ENCODE data around the gene BCL7B.
"Not testable (repeated sequence)": the region's sequence is repeated elsewhere in the genome, so short reads cannot be mapped to it uniquely, and the experiment has no call there.

Gene BCL7B

DNA sequence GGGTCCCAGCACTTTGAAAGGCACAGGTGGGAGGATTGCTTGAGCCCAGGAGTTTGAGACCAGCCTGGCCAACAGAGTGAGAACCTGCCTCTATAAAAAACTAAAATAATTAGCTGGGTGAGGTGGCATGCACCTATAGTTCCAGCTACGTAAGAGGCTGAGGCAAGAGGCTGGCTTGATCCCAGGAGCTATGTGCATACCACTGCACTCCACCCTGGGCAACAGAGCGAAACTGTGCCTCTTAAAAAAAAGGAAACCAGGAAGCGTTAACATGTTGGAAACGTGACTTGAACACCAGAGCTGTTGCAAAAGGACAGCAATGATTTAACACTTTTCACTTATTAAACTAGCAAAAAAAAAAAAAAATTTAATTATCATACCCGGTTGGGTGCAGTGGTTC is 48.0 kb downstream of the BCL7B start:
- no peak for DNase-seq (ENCODE audit: extremely low spot score, insufficient read length, low read depth)
- no peak for FAIRE-seq

DNA sequence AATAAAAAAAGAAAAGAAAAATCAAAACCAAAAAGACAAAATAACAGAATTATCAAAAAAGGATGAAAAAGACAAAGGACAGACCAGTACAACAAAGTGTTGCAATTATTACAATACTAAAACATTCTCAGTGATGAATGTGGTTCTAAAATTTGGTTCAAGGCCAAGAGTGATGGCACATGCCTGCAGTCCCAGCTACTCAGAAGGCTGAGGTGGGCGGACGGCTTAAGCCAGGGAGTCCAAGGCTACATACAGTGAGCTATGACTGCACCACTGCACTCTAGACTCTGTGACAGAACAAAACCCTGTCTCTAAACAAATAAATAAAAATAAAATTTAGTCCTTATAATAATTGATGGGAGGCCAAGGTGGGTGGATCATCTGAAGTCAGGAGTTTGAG is 49.9 kb downstream of the BCL7B start:
- no peak for FAIRE-seq
- DNase-seq (ENCODE audit: extremely low spot score, insufficient read length, low read depth): no peak

DNA sequence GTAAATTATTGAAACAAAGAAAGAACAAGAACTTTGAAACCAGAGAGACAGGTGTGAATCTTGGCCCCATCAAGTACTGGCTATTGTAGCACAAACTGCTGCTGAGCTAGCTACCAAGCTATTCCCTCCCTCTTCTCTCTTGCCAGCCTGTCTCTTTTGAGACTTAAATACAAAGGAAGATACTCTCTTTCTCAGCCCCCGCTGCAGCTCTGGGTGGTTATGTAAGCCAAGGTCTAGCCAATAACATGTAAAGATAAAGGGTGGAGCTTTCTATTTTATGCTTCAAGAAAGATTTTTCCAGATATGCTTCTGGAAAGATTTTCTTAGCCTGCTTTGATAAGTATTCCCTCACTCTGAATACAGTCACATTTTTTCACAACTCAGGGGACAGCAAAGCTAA is 52.6 kb downstream of the BCL7B start:
- no peak for FAIRE-seq
- no peak for DNase-seq (ENCODE audit: extremely low spot score, insufficient read length, low read depth)

DNA sequence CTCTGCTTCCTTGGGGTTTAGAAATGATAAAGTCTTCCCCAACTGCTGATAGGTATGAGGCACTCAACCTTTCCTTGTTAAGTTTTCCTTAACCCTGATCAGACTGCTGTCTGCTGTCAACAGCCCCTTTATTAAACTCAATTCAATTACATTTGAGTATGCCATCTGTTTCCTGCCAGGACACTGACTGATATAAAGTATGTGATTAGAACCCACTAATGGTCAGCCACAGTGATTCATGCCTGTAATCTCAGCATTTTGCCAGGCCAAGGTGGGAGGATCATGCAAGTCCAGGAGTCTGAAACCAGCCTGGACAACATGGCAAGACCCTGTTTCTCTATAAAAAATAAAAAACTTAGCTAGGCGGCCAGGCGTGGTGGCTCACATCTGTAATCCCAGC is 53.5 kb downstream of the BCL7B start:
- no peak for FAIRE-seq
- DNase-seq (ENCODE audit: extremely low spot score, insufficient read length, low read depth): no peak

DNA sequence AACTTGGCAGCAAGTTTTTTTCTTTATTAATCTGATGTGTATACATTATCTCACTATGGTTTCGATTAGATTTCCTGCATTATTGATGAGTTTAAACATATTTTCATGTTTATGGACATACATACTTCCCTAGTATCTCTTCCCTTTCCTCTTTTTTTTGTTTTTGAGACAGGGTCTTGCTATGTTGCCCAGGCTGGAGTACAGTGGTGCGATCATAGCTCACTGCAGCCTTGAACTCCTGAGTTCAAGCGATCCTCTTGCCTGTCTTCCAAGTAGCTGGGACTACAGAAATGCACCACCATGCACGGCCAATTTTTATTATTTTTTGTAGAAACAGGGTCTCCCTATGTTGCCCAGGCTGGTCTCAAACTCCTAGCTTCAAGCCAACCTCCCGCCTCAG is 54.3 kb downstream of the BCL7B start:
- DNase-seq (ENCODE audit: extremely low spot score, insufficient read length, low read depth): no peak
- FAIRE-seq: no peak

DNA sequence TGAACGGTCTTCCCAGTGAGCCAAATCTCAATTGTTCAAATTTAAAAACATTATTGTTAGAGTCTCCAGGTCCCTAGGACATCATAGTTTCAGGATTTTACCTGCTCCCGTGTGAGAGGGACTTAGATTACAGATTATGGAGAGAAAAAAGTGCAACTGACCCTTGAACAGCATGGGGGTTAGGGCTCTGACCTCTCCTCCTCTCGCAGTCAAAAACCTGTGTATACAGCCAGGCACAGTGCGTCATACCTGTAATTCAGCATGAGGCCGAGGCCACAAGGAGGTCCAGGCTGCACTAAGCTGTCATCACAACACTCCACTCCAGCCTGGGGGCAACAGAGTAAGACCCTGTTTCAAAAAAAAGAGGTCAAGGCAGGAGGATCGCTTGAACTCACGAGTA is 60.9 kb downstream of the BCL7B start:
- DNase-seq (ENCODE audit: extremely low spot score, insufficient read length, low read depth) (no peak), FAIRE-seq (no peak)

DNA sequence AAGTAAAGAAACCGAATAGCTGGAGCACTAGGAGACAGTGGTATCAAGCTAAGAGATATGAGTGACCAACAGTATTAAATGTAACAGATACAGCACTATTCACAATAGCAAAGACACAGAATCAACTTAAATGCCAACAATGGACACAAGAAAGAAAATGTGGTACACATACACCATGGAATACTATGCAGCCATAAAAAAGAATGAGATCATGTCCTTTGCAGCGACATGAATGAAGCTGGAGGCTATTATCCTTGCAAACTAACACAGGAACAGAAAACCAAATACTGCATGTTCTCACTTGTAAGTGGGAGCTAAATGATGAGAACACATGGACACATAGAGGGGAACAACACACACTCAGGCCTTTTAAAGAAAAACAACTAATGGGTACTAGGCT is 62.0 kb downstream of the BCL7B start:
- FAIRE-seq; DNase-seq (ENCODE audit: extremely low spot score, insufficient read length, low read depth): not testable (repeated sequence)

DNA sequence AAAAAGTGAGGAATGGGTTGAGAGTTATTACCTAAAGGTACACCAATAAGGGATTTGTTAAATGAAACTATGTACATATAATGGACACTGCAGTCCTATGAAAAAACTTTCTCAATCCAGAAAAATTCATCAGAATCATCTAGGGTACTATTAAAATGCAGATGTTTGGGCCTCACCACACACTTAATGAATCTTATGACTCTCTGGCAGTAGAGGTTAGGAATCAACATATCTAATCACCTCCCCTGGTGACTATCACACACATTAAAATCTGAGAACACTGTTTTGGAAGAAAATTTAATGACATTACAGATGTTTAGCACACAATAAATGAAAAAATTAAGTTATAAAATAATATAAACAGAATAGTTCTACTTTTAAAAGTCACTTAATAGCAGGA is 67.5 kb downstream of the BCL7B start:
- no peak for FAIRE-seq
- no peak for DNase-seq (ENCODE audit: extremely low spot score, insufficient read length, low read depth)

DNA sequence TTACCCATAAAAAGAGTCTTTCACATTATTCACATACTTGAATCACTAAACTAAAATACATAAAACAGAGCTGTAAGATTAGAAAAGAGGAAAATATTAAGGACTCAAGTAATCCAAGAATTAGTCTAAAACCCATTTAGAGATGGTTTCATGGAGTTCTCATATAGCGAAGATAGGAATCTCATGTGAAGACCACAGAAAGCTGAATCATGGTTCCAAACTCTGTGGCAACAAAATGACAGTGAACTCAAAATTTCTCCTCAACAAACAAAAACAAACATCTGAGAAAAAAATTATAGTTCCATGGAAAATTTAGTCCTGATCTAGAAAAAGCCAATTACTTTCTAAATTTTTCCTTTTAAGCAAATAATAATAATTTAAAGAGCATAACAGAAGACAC is 70.0 kb downstream of the BCL7B start:
- DNase-seq (ENCODE audit: extremely low spot score, insufficient read length, low read depth) (no peak), FAIRE-seq (no peak)
